ENCODE measurements around the gene MED13L. TPM values are rescaled to one million over a fixed set of nuclear protein-coding genes. Genes with fewer than 3 reads are reported as not detected.

Gene MED13L
- total and polyA plus RNA-seq, 2 of the 4 experiments (the other 2 are of a cell fraction), result 17.9 to 49.1 TPM

GRCh38 chr12:116227811-116228210, 49.7 kb downstream of the MED13L start:
- intact Hi-C loops (cut with micrococcal nuclease) (no loop called here), dilution Hi-C loops (cut with HindIII; ENCODE audit: low sequenced_read_pairs, unreplicated experiment) (no loop called here)

More at GRCh38 chr12:116227811-116228210, 49.7 kb downstream of the MED13L start:
- WGBS, 2 experiments (ENCODE audit: extremely low coverage in 2 of 2, insufficient read length in 1 of 2), result no CpG with 5 or more reads among the region's 3 CpGs
- no peak overlapping the region for H4K5ac ChIP-seq (ENCODE audit: low read depth, low read length)
- H2BK120ac ChIP-seq (ENCODE audit: low read depth, low read length), result no peak overlapping the region
- no peak overlapping the region for H2AK5ac ChIP-seq (ENCODE audit: low read depth, low read length)
- no peak overlapping the region for H3K14ac ChIP-seq (replicated peaks; ENCODE audit: low read depth, low read length)
- no peak overlapping the region for H2BK5ac ChIP-seq (ENCODE audit: low read depth, low read length, poor library complexity, severe bottlenecking)
- ChIA-PET CTCF (no interaction called here), POLR2A (ENCODE audit: unreplicated experiment) (no interaction called here)
- peaks cover 33% of the 10 kb centered on the region; the same call in 1 of the 2 replicates for H4K20me1 ChIP-seq (ENCODE audit: insufficient read depth, low read length)
- H2AK9ac ChIP-seq (replicated peaks; ENCODE audit: low read depth, low read length, poor library complexity), result no peak overlapping the region
- H3K23ac ChIP-seq (ENCODE audit: low read depth, low read length), result no peak overlapping the region
- ATAC-seq (ENCODE audit: low read depth) (no peak), DNase-seq (no peak)
- H3K4me1 ChIP-seq (ENCODE audit: control insufficient read depth, insufficient read depth, low read length), result 0 out of 2 replicates have a peak, but pooled peaks cover 2% of the 10 kb centered on the region
- H3K56ac ChIP-seq (ENCODE audit: extremely low read depth, insufficient read depth, low read length), result no peak overlapping the region
- H3K79me1 ChIP-seq (ENCODE audit: low read depth in 1 of 2, low read length in 2 of 2), result peaks cover 45 to 63% of the 10 kb centered on the region in 2 experiments
- no peak overlapping the region for H3K4me3 ChIP-seq (ENCODE audit: insufficient read depth, low read depth, low read length)
- no peak overlapping the region for H4K8ac ChIP-seq (ENCODE audit: low read depth in 2 of 2, low read length in 2 of 2)
- H3K18ac ChIP-seq (ENCODE audit: low read depth, low read length), result no peak overlapping the region
- BruUV-seq (replicated peaks), result no TSS peak
- H2BK20ac ChIP-seq (ENCODE audit: low read depth, low read length), result no peak overlapping the region
- no peak overlapping the region for H3K9ac ChIP-seq (ENCODE audit: low read depth, low read length)
- no peak overlapping the region for H3K4me2 ChIP-seq (ENCODE audit: low read depth, low read length)
- no peak overlapping the region for H2BK15ac ChIP-seq (ENCODE audit: low read depth, low read length)
- H3K9me1 ChIP-seq (ENCODE audit: insufficient read depth, low read length), result peaks cover 3% of the 10 kb centered on the region
- H3K27me3 ChIP-seq (ENCODE audit: control insufficient read depth, insufficient read depth, low read length), result no peaks in the 10 kb centered on the region
- H2AFZ ChIP-seq (replicated peaks; ENCODE audit: low read length, poor library complexity), result no peak overlapping the region
- in situ Hi-C loops (cut with MboI; ENCODE audit: low sequenced_read_pairs), result no loop called here
- no peaks in the 10 kb centered on the region for H3K9me3 ChIP-seq (ENCODE audit: control insufficient read depth, insufficient read depth, low read length)
- H3K4ac ChIP-seq (ENCODE audit: low read depth, low read length), result no peak overlapping the region
- H4K91ac ChIP-seq (ENCODE audit: insufficient read depth, low read depth, low read length), result no peak overlapping the region
- no peak overlapping the region for H3K27ac ChIP-seq (ENCODE audit: insufficient read depth, low read length)
- no peak for TF ChIP-seq SMC3 (IDR thresholded peaks at IDR 0.05; ENCODE audit: low read depth, low read length)
- no peak for TF ChIP-seq POLR2A (IDR thresholded peaks at IDR 0.05; ENCODE audit: low read depth, low read length)
- no peak for TF ChIP-seq RCOR1 (IDR thresholded peaks at IDR 0.05; ENCODE audit: insufficient replicate concordance, low read length)
- TF ChIP-seq RFX5 (IDR thresholded peaks at IDR 0.05; ENCODE audit: low read depth, low read length), result no peak
- no peak for TF ChIP-seq NFE2L2 (IDR thresholded peaks at IDR 0.05; ENCODE audit: low read depth, low read length)
- no peak for TF ChIP-seq FOS (IDR thresholded peaks at IDR 0.05; ENCODE audit: low read depth, low read length)
- no peak for TF ChIP-seq CEBPB (IDR thresholded peaks at IDR 0.05; ENCODE audit: low read depth, low read length)
- no peak for TF ChIP-seq MAFK (IDR thresholded peaks at IDR 0.05; ENCODE audit: low read depth, low read length)
- TF ChIP-seq RAD21 (IDR thresholded peaks at IDR 0.05; ENCODE audit: low read length), result no peak
- TF ChIP-seq CHD1 (IDR thresholded peaks at IDR 0.05; ENCODE audit: low read depth, low read length), result no peak
- no peak for TF ChIP-seq MXI1 (IDR thresholded peaks at IDR 0.05; ENCODE audit: borderline replicate concordance, low read depth, low read length)
- 0 out of 2 replicates have a peak, but pooled peaks cover 1% of the 10 kb centered on the region for H3K36me3 ChIP-seq (ENCODE audit: control insufficient read depth, insufficient read depth, low read length)
